Measurements from ENCODE around the gene MAST4.

The MAST4 gene

GRCh38 chr5:66813306-66813705 is 217.1 kb downstream of the MAST4 start:
- no peak for TF ChIP-seq CTCF (IDR thresholded peaks at IDR 0.05; ENCODE audit: unreplicated experiment in 3 of 3)
- Mint-ChIP-seq H3K4me1 (no peaks in the 10 kb centered on the region), H3K36me3 (ENCODE audit: low read depth) (no peaks in the 10 kb centered on the region), H3K9me3 (no peaks in the 10 kb centered on the region), H3K27ac (no peak overlapping the region), H3K27me3 (ENCODE audit: low read depth) (peaks cover 3% of the 10 kb centered on the region), H3K4me3 (no peak overlapping the region)

GRCh38 chr5:66814146-66814991 is 218.2 kb downstream of the MAST4 start:
- peak; percentile 65 to 79 (median 72) for TF ChIP-seq CTCF (IDR thresholded peaks at IDR 0.05; ENCODE audit: unreplicated experiment in 3 of 3)
- Mint-ChIP-seq H3K27ac (no peak overlapping the region), H3K9me3 (no peaks in the 10 kb centered on the region), H3K4me1 (no peaks in the 10 kb centered on the region), H3K36me3 (ENCODE audit: low read depth) (no peaks in the 10 kb centered on the region), H3K4me3 (no peak overlapping the region), H3K27me3 (ENCODE audit: low read depth) (no peaks in the 10 kb centered on the region)

GRCh38 chr5:66818304-66818934 is 222.2 kb downstream of the MAST4 start:
- Mint-ChIP-seq H3K27me3 (ENCODE audit: low read depth) (peaks cover 3% of the 10 kb centered on the region), H3K36me3 (ENCODE audit: low read depth) (no peaks in the 10 kb centered on the region), H3K4me3 (no peak overlapping the region), H3K27ac (no peak overlapping the region), H3K9me3 (no peaks in the 10 kb centered on the region), H3K4me1 (no peaks in the 10 kb centered on the region)
- no peak for TF ChIP-seq CTCF (IDR thresholded peaks at IDR 0.05; ENCODE audit: unreplicated experiment in 3 of 3)

GRCh38 chr5:66818935-66819328 is 222.7 kb downstream of the MAST4 start:
- Mint-ChIP-seq H3K4me3 (no peak overlapping the region), H3K27ac (no peak overlapping the region), H3K36me3 (ENCODE audit: low read depth) (no peaks in the 10 kb centered on the region), H3K27me3 (ENCODE audit: low read depth) (peaks cover 3% of the 10 kb centered on the region), H3K4me1 (no peaks in the 10 kb centered on the region), H3K9me3 (no peaks in the 10 kb centered on the region)
- TF ChIP-seq CTCF (IDR thresholded peaks at IDR 0.05; ENCODE audit: unreplicated experiment in 3 of 3), result no peak

GRCh38 chr5:66820630-66821207 is 224.5 kb downstream of the MAST4 start:
- Mint-ChIP-seq H3K4me1 (no peaks in the 10 kb centered on the region), H3K9me3 (no peaks in the 10 kb centered on the region), H3K36me3 (ENCODE audit: low read depth) (no peaks in the 10 kb centered on the region), H3K4me3 (no peak overlapping the region), H3K27me3 (ENCODE audit: low read depth) (peaks cover 3% of the 10 kb centered on the region), H3K27ac (no peak overlapping the region)
- no peak for TF ChIP-seq CTCF (IDR thresholded peaks at IDR 0.05; ENCODE audit: unreplicated experiment in 3 of 3)

All from nephron (organoid).